PC-9 (cell line): ENCODE measurements around the gene THYN1. TPM values are rescaled to one million over a fixed set of nuclear protein-coding genes. Genes with fewer than 3 reads are reported as not detected.

Experiments used
- BruUV-seq: library from RNA; stranded (reverse); fragments of 400-500 nt; replicated peaks from 2 replicates; lab custom pipeline; 2021; lab: Mats Ljungman, UMichigan
- CTCF ChIA-PET: fragments of 300-600 bp; sonication (Branson Sonifier 250); formaldehyde crosslinking; loops from one replicate; lab custom pipeline; 2022; ENCODE audit warnings: antibody characterized with exemption; lab: Charles Lee
- POLR2A ChIA-PET: fragments of 300-600 bp; sonication (Branson Sonifier 250); formaldehyde crosslinking; loops from one replicate; lab custom pipeline; 2022; ENCODE audit warnings: antibody characterized with exemption; ENCODE audit not compliant: unreplicated experiment; lab: Charles Lee
- DNase-seq, 2 experiments: peaks; one replicate each; pipeline versions ENCODE4 v3.0.0 to v3.0.0-alpha.2; 2015 to 2022; ENCODE audit warnings: mixed read lengths in 1 of 2
- H2AFZ ChIP-seq: fragments of 200-600 bp; sonication (generic); 2 replicates; pipeline ENCODE4 v1.8.1; 2017; ENCODE audit warnings: antibody characterized with exemption
- H3F3A ChIP-seq: fragments of 200-600 bp; sonication (generic); 2 replicates; pipeline ENCODE4 v1.8.1; 2017; ENCODE audit warnings: antibody characterized with exemption, mild to moderate bottlenecking, low read depth; ENCODE audit not compliant: insufficient read depth
- H3K27ac ChIP-seq: fragments of 200-600 bp; sonication (generic); 2 replicates; pipeline ENCODE4 v1.6.1; 2016; ENCODE audit warnings: mixed run types
- H3K27me3 ChIP-seq: fragments of 200-600 bp; sonication (generic); 2 replicates; pipeline ENCODE4 v1.6.1; 2016; ENCODE audit warnings: low read depth, mixed run types; ENCODE audit not compliant: insufficient read depth
- H3K36me3 ChIP-seq: fragments of 200-600 bp; sonication (generic); 2 replicates; pipeline ENCODE4 v1.6.1; 2016; ENCODE audit warnings: low read depth, mixed run types
- H3K4me1 ChIP-seq: fragments of 200-600 bp; sonication (generic); replicated peaks from 2 replicates; pipeline ENCODE4 v1.6.1; 2016; ENCODE audit warnings: mixed run types; ENCODE audit not compliant: insufficient read depth
- H3K4me2 ChIP-seq: fragments of 200-600 bp; sonication (generic); 2 replicates; pipeline ENCODE4 v1.6.1; 2017; ENCODE audit warnings: mixed run types
- H3K4me3 ChIP-seq: fragments of 200-600 bp; sonication (generic); 2 replicates; pipeline ENCODE4 v1.6.1; 2016; ENCODE audit warnings: mixed run types
- H3K79me2 ChIP-seq: fragments of 200-600 bp; sonication (generic); 2 replicates; pipeline ENCODE4 v1.6.1; 2017; ENCODE audit warnings: low read depth, mixed run types
- H3K9me2 ChIP-seq: fragments of 200-600 bp; sonication (generic); 2 replicates; pipeline ENCODE4 v1.8.1; 2017; ENCODE audit warnings: mild to moderate bottlenecking; ENCODE audit not compliant: insufficient read depth
- H3K9me3 ChIP-seq: fragments of 200-600 bp; sonication (generic); 2 replicates; pipeline ENCODE4 v1.8.1; 2016; ENCODE audit warnings: low read depth; ENCODE audit not compliant: insufficient read depth
- H4K20me1 ChIP-seq: fragments of 200-600 bp; sonication (generic); 2 replicates; pipeline ENCODE4 v1.8.1; 2017; ENCODE audit not compliant: insufficient read depth
- EZH2 ChIP-seq: fragments of 200-600 bp; sonication (generic); IDR thresholded peaks from 2 replicates; pipeline ENCODE4 v1.8.0; 2017; ENCODE audit warnings: antibody characterized with exemption, low read depth
- intact Hi-C: fragments of 100-400 bp; cut with micrococcal nuclease; formaldehyde crosslinking; loops from one replicate; pipeline ENCODE4 v1.10.0; 2022; ENCODE audit not compliant: unreplicated experiment
- total RNA-seq: library from RNA; stranded (reverse); gene quantifications from 2 replicates; pipeline ENCODE4 v1.2.3, GENCODE V29; 2021
- TF ChIP-seq, protein P1 (sequence below): fragments of 200-600 bp; sonication (generic); conservative IDR thresholded peaks from 2 replicates; pipeline ENCODE4 v1.6.1; 2017; ENCODE audit warnings: mixed run types, antibody characterized with exemption, mild to moderate bottlenecking, moderate library complexity

Gene THYN1
- total RNA-seq, 1 experiment from 2014 or later, result 29.8 TPM

DNA sequence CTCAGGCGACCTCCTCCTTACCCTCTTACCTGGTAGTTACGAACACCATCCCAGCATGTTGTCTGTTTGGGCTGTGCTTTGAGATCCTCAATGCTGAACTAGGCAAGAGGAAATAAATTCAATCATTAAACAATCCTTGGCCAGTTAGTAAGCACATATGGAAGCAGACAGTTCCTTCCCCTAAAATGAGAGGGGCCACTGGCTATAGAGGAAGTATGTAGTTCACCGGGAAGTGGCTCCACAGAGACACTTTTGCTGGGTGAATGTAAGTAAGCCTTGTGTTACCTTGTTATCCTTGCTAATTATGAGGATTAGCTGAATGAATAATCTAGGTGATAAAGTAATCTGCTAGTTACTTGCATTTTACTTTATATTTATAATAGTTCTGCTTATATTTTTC is 2.9 kb downstream of the THYN1 start:
- Histone ChIP-seq H3K4me2 (no peak overlapping the region), H3K4me1 (peaks cover 15% of the 10 kb centered on the region), H3F3A (no peaks in the 10 kb centered on the region), H4K20me1 (no peaks in the 10 kb centered on the region), H3K4me3 (no peak overlapping the region), H3K27me3 (no peaks in the 10 kb centered on the region), H3K9me3 (no peaks in the 10 kb centered on the region), H3K36me3 (no peaks in the 10 kb centered on the region), H3K9me2 (no peaks in the 10 kb centered on the region), H3K79me2 (peaks cover 14% of the 10 kb centered on the region), H3K27ac (no peak overlapping the region), H2AFZ (no peak overlapping the region)
- intact Hi-C loops, result loop anchor here (5.0 kb wide), 1 partner anchor 82 kb away; the partner anchor contains the start of gene GLB1L2
- no TSS peak for BruUV-seq
- POLR2A ChIA-PET, result no interaction called here
- TF ChIP-seq, protein P1, sequence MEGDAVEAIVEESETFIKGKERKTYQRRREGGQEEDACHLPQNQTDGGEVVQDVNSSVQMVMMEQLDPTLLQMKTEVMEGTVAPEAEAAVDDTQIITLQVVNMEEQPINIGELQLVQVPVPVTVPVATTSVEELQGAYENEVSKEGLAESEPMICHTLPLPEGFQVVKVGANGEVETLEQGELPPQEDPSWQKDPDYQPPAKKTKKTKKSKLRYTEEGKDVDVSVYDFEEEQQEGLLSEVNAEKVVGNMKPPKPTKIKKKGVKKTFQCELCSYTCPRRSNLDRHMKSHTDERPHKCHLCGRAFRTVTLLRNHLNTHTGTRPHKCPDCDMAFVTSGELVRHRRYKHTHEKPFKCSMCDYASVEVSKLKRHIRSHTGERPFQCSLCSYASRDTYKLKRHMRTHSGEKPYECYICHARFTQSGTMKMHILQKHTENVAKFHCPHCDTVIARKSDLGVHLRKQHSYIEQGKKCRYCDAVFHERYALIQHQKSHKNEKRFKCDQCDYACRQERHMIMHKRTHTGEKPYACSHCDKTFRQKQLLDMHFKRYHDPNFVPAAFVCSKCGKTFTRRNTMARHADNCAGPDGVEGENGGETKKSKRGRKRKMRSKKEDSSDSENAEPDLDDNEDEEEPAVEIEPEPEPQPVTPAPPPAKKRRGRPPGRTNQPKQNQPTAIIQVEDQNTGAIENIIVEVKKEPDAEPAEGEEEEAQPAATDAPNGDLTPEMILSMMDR, result no peak
- TF ChIP-seq EZH2, result no peak
- DNase-seq, result no peak
- CTCF ChIA-PET, result no interaction called here

DNA sequence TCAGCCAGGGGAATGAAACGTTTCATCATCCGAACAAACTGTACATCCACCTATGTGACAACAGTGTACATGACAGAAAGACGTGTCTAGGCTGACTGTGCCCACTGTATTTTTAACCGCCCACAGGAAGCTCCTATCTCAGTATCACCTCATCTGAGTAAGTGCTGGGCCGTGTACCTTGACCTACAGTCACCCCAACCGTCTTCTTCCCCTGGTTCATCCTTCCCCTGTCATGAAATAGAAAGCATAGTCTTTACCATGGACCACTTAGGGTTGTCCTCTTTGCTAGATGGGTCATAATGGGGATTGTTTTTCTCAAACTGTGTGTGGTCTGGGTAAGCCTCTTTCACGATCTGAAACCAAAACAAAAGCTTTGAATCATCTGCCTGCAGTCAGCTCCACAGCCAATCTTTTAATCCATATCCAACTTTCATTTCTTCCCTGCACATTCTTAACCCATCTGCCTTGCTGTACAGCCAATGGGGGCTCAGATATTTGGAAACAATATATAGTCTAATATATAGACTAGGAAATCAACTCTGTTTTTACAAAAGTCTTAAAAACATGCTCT is 4.2 kb downstream of the THYN1 start:
- no peaks in the 10 kb centered on the region for H4K20me1 ChIP-seq
- no peaks in the 10 kb centered on the region for H3K27me3 ChIP-seq
- no peak overlapping the region for H3K27ac ChIP-seq
- no peak overlapping the region for H3K4me3 ChIP-seq
- H3K9me3 ChIP-seq, result no peaks in the 10 kb centered on the region
- H3K4me1 ChIP-seq, result peaks cover 6% of the 10 kb centered on the region; the same call in 1 of the 2 replicates
- no peaks in the 10 kb centered on the region for H3K9me2 ChIP-seq
- DNase-seq, result no peak
- no peak overlapping the region for H3K4me2 ChIP-seq
- no peaks in the 10 kb centered on the region for H3K36me3 ChIP-seq
- intact Hi-C loops, result no loop called here
- TF ChIP-seq, protein P1, result no peak
- TF ChIP-seq EZH2, result no peak
- ChIA-PET POLR2A (no interaction called here), CTCF (no interaction called here)
- 0 out of 2 replicates have a peak, but pooled peaks cover 2% of the 10 kb centered on the region for H3K79me2 ChIP-seq
- H3F3A ChIP-seq, result no peaks in the 10 kb centered on the region
- BruUV-seq, result no TSS peak
- H2AFZ ChIP-seq, result no peak overlapping the region

DNA sequence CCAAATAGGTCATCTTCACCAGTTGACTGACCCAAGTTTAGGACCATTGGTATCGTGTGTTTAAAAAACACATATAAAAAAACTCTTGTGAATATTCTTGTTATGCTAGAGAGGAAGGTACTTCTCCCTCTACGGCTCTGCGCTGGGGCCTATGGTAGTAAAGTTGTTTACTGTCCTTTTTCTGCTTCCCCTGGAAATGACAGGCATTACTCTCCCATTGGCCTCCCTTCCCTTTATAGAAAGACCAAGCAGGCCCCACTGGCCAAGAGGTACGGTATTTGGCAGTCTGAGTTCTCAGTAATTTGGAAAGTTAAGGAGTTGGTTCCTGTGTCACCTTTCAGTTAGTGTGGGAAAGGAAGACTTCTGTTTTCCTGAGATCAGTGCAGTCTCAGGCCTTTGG is 6.5 kb downstream of the THYN1 start:
- Histone ChIP-seq H3K9me3 (no peaks in the 10 kb centered on the region), H3K4me2 (no peak overlapping the region), H2AFZ (no peak overlapping the region), H3K27ac (no peak overlapping the region), H4K20me1 (no peaks in the 10 kb centered on the region), H3K36me3 (no peaks in the 10 kb centered on the region), H3K9me2 (no peaks in the 10 kb centered on the region), H3F3A (no peaks in the 10 kb centered on the region), H3K27me3 (no peaks in the 10 kb centered on the region), H3K4me3 (no peak overlapping the region), H3K4me1 (no peaks in the 10 kb centered on the region), H3K79me2 (no peaks in the 10 kb centered on the region)
- ChIA-PET CTCF (no interaction called here), POLR2A (no interaction called here)
- no peak for TF ChIP-seq EZH2
- TF ChIP-seq, protein P1, result no peak
- DNase-seq, result no peak
- intact Hi-C loops, result no loop called here
- BruUV-seq, result no TSS peak
